Heart left ventricle (tissue), 13 donors: ENCODE data around the gene HP.

Source experiments
- CTCF ChIP-seq, 12 donors: fragments of 200-600 bp; sonication (generic) in 4 of 12; IDR thresholded peaks; one replicate each; pipeline versions ENCODE4 v1.5.0 to v1.8.0; 2018 to 2022; ENCODE audit warnings: antibody characterized with exemption in 12 of 12, mild to moderate bottlenecking in 5 of 12
- POLR2A ChIP-seq, 2 donors: fragments of 450-650 bp; IDR thresholded peaks; one replicate each; pipeline ENCODE4 v1.6.1; 2017; ENCODE audit warnings: antibody characterized with exemption in 2 of 2, mild to moderate bottlenecking in 2 of 2, moderate library complexity in 2 of 2
- donor health status: ischemic (EF 13 %, LVEDD 7.1; RV severe dilation, severe dysfunction).
- donor health status: DM: no; HTN: yes; CAD: no.
- donor health status: DM: no; HTN: no; CAD: no.
- donor health status: ischemic (EF 25% LVEDD 6.9; RV normal size, moderate dysfunction).
- donor health status: ischemic (EF 25% LVEDD 5.7; RV mildly dilated, moderate dysfunction).
- donor health status: ischemic (EF 35%, LVEDD 5.7; RV mildly dilated, moderate dysfunction).
- donor health status: nonischemic (EF 11% LVEDD 7.7; RV severe dilation, severe dysfunction).
- donor health status: DM: yes; HTN: yes; CAD: no.
- donor health status: PGD.
- donor health status: ischemic (EF 29% LVEDD 5.4; RV normal size, mild dysfunction).
- donor health status: nonischemic (EF 23%, LVEDD 6.1; RV moderate dilation, normal function).

- TF ChIP-seq CTCF (IDR thresholded peaks at IDR 0.05) (no peak), POLR2A (IDR thresholded peaks at IDR 0.05) (no peak)
Measured at GRCh38 chr16:72098936-72099335, 44.6 kb downstream of the HP start.
